GM19438 (cell line): ENCODE measurements around the gene CADM2.

Source experiments
- ATAC-seq: cut with Tn5 transposase; IDR thresholded peaks from one replicate; pipeline ENCODE4 v1.9.1; 2021; ENCODE audit warnings: low read depth; ENCODE audit not compliant: unreplicated experiment

CADM2 gene

GRCh38 chr3:84983490-84983889 lies 24.7 kb downstream of the CADM2 start:
- ATAC-seq = no peak

- no peak for ATAC-seq
Measured at GRCh38 chr3:84984429-84984828, 25.6 kb downstream of the CADM2 start.

GRCh38 chr3:84985795-84986194 lies 27.0 kb downstream of the CADM2 start:
- ATAC-seq = no peak

GRCh38 chr3:84987706-84988504 lies 29.1 kb downstream of the CADM2 start:
- no peak for ATAC-seq

GRCh38 chr3:84989102-84989501 lies 30.3 kb downstream of the CADM2 start:
- ATAC-seq = no peak

- no peak for ATAC-seq
Measured at GRCh38 chr3:84991422-84991900, 32.7 kb downstream of the CADM2 start.

GRCh38 chr3:84993956-84994355 lies 35.2 kb downstream of the CADM2 start:
- ATAC-seq = no peak

- ATAC-seq = no peak
Measured at GRCh38 chr3:84998545-84998944, 39.8 kb downstream of the CADM2 start.

GRCh38 chr3:85003479-85003878 lies 44.7 kb downstream of the CADM2 start:
- no peak for ATAC-seq

- ATAC-seq = no peak
Measured at GRCh38 chr3:85004147-85004546, 45.4 kb downstream of the CADM2 start.

GRCh38 chr3:85005946-85006345 lies 47.2 kb downstream of the CADM2 start:
- ATAC-seq = no peak

- ATAC-seq = no peak
Measured at GRCh38 chr3:85007195-85008094, 48.7 kb downstream of the CADM2 start.

- no peak for ATAC-seq
Measured at GRCh38 chr3:85020828-85021227, 62.0 kb downstream of the CADM2 start.

GRCh38 chr3:85030052-85030451 lies 71.3 kb downstream of the CADM2 start:
- ATAC-seq = no peak

GRCh38 chr3:85037203-85037602 lies 78.4 kb downstream of the CADM2 start:
- no peak for ATAC-seq

- ATAC-seq = no peak
Measured at GRCh38 chr3:85041001-85041400, 82.2 kb downstream of the CADM2 start.

- no peak for ATAC-seq
Measured at GRCh38 chr3:85041562-85042055, 82.8 kb downstream of the CADM2 start.

GRCh38 chr3:85050821-85051220 lies 92.0 kb downstream of the CADM2 start:
- no peak for ATAC-seq

- ATAC-seq = no peak
Measured at GRCh38 chr3:85051786-85052185, 93.0 kb downstream of the CADM2 start.

GRCh38 chr3:85053626-85054025 lies 94.8 kb downstream of the CADM2 start:
- no peak for ATAC-seq

- ATAC-seq = no peak
Measured at GRCh38 chr3:85054579-85054978, 95.8 kb downstream of the CADM2 start.
